GM18517 (cell line): ENCODE measurements around the gene TIGAR.

ENCODE experiments used
- ATAC-seq: cut with Tn5 transposase; IDR thresholded peaks from one replicate; pipeline ENCODE4 v1.9.1; 2021; ENCODE audit warnings: mild to moderate bottlenecking, moderate library complexity; ENCODE audit not compliant: unreplicated experiment

TIGAR gene

DNA sequence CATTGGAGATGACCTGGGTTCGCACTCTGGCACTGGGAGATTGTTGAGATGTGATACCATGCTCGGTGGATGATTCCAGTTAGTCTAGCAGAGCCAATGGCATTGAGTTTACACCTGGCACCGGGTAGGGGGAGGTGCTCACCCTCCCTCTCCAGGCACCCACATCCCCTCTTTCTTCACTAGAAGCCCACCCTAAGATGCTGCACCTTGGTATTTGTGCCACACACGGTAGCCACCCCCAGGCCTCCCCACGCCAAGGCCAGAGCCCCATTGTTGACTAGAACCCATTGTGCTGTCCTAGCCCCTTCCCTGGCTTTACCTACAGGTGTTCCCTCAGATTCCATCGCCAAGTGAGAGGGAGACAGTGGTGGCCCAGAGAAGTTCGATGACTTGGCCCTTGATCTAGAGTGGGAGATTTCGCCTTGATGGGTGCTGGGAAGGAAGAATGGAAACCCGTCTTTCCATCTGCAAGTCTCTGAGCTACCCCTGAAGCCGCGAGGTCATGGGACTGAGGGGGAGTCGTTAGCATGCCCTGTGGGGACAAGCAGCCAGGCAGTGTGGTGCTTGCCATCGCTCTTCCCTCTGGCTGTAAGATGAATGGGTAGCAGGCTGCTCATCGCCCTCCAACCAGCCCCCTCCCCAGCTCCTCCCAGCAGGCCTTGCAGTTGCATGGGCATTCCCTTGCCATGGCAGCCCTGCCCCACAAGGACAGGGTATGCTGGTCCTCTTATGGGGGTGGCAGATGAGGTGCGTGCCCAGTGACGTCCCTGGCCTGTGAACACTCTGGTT lies 38.7 kb upstream of the TIGAR start:
- no peak for ATAC-seq

DNA sequence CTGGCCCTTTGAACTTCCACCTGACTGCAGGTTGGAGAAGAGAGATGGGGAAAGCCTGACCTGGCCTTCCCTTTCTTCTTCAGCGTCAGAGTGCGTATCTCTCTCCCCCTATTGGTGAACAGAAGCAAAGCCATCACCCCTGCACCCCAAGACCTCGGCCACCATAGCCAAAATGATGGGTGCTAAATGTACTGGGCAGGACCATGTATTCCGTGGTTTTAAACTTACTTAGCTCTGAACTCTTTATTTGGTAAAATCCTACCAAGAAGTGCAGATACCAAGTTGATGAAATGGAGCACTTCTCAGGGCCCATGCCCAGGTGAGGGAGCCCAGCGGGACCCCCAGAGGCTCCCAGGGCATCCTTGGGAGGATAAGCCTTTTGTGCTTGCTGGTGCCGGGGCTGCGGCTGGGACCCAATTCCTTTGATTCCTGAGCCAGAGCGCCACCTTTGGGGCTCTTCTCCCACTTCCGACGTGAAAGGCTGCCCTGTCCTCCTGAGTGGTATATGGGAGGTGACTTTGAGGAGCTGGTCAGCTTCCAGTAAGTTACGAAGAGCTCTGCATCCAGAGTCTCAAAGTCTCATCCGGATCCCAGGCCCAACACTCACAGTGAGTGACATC lies 38.0 kb upstream of the TIGAR start:
- ATAC-seq: no peak

DNA sequence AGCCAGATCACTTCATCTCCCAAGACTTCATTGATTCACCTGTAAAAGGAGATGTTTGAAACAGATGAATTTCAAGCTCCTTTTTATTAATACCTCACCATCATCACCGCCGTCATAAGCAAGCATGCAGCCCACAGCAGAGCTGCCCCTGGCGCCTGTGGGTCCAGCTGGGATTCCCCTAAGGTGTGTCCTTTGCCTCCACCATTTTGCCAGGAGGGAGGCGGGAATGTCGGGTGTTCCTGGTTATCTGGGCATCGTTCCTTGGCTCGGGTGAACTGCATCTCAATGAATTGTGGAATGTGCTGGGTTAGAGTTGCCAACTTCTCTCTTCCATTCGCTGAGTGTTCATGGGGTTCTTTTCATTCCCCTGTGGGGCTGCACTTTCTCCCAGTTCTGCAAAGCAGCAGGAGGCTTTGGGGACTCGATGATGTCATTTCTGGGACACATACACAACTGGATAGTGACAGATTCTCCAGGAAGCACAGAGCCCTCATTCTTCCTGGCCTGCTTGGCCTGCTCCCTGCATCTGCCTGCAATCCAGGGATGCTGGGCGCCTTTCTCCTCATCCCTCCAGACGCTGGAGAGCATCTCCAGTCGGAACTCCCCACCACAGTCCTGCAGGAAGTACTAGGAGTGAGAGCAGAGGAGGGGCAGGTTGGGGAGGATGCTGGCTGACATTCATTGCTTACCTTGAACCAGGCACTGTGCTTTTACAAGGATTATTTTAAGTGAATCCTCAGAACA lies 37.3 kb upstream of the TIGAR start:
- no peak for ATAC-seq

DNA sequence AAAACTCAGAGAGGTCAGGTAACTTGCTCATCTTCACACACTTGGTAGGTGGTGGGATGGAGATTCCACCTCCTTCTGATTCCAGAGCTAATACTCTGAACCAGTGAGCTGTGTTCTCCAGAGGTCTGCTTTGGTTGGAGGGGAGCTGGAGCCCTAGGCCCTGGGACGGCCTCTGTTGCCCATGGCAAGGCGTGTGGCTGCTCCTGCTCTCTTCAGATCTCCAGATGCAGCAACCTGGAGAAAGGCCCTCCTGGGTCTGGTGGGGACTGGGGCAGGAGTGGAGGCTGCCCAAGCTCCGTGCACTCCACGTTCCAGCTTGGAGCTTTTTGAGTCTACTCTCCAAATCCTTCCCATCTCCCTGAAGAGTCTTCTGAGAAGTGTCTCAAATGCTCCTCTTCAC lies 36.7 kb upstream of the TIGAR start:
- no peak for ATAC-seq

DNA sequence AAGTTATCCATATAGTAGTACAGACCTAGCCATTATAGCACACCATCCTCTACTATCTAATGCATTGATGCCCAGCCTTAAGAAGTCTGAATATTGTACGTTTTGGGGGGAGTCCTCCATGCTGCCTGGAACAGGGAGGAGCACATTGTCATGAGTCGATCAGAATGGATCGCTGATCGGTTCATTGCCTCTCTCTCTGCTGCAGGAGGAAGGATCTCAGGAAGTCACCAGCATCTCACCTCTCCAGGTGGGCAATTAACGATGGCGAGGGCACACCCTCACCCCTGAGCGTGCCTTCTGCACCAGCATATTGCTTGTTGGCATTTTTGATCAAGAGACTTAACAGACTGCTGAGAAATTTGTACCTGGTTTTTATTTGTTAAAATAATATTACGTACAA lies 35.9 kb upstream of the TIGAR start:
- ATAC-seq: no peak

DNA sequence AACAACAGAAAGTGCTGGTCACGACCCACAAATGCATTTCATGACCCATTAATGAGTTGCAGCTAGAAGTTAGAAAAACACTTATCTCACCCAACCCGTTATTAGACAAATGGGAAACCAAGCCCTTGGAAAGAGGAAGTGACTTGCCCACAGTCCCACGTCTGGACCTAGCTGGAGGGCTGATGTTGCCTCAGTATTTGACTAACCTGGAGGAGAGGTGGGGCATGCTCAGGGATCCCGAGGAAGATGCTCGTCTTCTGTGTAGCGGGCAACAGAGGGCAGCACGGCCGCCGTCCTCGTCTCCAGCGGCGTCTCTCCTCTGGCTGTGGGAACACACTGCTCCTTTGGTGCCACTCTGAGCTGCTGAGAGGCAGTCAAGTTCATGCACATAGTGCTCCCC lies 34.8 kb upstream of the TIGAR start:
- no peak for ATAC-seq

DNA sequence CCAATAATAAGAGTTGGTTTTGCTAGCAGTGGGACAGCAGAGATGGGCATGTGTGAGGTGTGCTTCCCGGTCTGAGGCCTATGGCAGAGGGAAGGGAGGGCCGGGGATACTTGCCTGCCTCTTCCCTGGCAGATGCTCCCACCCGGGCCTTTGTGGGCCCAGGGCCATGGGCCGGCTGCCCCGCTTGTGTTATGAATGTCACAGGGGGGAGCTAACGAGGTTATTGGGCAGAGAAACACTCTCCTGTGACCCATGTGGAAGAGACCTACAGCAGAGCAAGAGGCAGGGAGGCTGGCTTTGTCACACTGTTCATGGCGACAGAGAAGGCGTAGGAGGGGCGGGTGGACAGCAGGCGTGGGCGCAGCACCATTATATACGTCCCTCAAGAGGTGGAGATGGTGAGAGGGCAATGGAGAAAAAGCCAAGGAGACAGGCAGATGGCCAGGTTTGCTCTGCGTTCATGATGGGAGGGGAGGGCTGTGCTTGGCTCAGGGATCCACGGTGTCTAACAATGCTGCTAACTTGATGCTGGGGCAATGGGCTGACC lies 34.2 kb upstream of the TIGAR start:
- ATAC-seq: no peak

DNA sequence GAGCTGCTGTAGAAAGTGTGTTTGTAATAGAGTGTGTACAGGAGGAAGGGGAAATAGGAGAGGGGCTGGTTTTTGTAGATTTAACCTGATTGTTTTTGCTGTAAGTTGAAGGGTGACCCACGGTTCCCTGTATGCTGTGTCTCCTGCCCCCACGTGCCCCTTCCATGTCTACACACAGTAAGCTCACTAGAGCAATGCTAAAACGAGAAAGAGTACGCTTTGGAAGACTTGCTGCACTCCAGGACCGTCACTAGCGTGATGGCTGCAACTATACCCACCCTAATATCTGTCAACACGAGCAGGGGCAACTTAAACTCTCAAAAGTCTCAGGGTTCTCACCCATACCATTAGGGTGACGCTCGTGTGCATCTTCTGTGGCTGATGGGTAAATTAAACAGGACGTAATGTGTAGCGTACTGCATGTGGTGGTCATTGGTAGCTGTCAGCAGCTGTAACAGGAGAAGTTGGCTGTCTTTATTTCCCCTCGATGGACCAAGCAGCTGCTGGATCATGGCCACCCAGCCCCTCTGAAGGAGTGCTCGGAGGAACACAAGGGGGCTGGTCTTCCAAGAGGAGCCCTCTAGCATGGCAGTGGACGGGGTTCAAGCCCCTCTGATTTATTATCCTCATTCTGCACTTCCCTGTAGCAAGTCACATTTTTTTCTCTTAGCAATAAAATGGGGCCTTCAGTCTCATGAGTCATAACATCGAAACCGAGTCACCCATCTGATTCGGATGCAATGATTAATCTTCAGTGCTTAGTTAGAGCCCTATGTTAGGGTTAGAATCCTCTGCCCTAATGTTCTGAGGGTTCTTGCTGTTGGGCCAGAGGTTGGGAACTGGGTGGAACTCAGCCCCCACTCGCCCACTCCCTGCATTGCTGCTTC lies 33.4 kb upstream of the TIGAR start:
- no peak for ATAC-seq

DNA sequence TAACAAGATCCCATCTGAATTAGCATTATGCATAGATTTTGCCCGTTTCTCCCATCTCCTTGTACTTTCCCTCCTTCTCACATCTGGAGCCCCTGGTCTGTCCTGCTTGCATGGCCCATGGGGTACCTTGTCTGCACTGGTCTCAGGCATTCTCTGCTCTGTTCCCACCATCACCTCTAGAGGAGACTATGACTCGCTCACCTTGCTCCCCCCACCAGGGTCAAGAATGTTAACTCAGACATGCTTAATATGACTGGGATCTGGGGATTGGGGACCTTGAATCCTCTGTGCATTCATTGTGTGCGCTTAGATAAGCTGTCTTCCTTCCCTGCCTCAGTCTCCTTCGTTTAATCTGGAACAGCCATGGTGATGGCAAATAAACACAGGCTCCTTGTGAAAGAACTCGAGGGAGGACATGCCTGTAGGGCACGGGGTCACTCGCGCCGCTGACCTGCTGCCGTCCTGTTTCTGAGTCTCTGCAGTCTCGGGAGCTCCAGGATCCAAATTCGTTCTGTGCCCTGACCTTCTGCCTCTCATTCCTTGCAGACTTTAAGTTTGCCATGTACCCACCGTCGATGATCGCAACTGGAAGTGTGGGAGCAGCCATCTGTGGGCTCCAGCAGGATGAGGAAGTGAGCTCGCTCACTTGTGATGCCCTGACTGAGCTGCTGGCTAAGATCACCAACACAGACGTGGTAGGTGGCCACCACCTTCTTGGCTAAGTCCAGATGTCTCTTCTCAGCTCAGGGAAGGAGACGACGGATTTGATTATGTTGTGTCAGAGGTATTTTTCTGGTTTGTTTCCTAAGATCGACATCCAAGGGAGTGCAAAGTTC lies 32.5 kb upstream of the TIGAR start:
- no peak for ATAC-seq

DNA sequence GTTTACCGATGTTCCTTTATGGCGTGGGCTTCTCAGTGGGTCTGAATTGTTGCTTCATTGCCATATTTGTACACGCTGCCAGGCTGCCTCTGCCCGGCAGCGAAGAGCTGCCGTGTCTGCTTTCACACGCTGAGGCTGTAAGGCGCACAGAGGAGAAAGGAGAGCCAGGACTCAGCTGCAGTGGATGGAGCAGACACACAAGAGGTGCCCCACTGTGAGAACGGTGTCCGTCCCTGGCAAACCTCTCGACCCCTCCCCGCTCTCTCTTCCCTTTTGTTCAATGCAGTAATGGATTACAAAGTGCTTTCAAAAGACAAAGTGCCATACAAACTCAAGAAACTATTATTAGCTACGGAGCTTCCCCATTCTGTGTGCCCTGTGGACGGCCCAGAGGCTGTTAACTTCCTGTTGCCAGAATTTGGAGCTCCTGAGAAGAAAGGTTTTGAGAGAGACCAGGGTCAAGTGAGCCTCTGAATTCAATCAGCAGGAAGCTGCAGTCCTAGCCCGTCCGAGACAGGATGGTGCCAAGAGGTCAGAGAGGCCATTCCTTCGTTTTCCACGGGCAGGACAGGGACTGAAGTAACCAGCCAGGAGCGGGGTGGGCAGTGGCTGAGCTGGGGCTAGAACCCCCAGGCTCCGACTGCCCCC lies 31.7 kb upstream of the TIGAR start:
- no peak for ATAC-seq

DNA sequence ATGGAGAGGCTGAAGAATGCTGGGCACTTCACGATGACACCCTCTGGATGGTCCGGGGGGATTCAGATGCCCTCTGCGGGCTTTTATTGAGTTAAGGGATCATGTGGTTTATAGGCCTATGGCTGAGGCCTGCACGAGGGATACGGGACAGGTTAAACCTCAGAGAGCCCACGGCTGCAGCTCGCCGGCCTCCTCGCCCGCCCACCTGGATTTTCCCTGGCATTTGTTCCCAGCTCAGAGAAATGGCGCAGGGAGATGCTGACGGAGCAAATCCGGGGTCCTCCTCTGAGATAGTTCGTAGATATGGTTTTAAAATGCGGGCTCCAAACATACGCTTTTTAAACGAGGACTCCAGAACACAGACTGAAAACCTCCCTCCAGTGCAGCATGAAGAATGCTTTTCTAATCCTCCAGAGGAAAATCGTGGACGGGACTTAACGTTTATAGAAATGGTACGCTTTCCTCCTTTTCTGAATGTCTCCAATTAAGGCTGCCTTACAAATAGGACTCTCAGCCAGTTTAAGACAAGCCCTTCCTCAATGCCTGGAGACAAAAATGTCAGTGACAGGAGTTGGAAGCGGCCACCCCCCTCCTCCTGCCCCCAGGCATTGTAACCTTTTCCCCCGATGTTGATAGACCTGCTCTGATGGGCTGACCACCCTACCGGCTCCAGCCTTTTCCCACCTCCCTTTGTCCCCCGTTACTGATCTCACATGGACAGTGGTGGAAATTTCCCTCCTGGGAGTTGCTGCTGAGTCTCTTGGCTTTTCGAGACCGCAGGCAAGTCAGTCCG lies 30.8 kb upstream of the TIGAR start:
- no peak for ATAC-seq

DNA sequence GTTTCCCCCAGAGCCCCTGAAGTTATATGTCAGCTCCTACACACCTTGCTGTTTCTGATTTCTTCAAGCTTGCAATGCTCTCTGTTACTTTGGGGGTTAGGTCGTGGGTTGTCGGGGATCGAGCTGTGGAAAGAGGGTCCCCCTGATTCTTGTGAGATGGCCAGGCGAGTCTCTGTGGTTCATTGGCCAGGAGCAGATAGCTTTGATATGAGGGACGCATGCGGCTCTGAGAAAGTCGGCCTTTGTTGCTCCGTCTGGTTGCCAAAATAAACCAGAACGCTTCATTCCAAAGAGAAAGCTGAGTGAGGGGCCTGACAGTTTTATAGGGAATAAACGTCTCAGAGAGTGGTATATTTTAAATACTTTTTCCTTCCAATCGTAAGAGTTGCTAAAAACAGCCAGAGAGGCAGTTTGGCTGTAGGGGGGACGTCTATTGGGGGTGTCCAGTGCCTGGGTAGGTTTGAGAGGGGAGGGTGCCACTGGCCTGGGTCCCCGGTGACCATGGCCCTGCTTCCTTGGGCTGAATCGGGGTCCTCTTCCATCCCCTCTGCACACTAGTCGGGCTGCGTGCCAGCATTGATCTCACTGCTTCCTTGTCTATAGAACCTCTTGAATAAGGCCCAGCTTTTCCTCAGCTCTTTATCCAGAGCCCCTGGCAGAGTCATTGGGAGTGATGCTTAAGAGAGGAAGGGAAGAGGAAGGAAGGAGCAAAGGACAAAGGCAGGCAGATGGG lies 28.5 kb upstream of the TIGAR start:
- ATAC-seq: no peak

DNA sequence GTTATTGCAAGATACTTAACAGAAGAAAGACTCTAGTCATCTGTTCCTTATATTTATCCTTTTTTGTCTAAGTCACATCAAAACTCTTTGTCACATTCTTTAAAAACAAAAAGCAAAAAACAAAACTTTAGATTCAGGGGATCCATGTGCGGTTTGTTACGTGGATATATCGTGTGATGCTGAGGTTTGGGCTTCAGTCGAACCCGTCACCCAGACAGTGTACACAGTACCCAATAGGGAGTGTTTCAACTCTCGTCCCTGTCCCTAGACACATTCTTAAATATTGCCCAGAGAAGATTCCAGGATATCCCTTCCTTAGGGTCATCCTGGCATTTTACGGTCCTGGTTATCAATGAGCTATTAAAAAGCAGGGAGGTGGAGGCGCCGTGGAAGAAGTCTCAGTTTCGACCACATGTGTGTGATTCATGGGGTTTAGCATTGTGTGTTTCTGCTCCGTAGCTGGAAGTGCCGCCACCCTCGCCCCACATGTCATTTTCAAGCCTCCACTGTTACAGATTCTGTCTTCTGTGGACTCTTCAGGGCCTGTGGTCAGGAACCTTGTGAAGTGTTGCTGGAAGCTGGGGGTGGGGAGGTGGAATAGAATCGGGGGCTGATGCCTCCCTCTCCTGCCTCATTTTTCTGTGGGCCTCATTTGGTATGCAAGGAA lies 27.6 kb upstream of the TIGAR start:
- ATAC-seq: no peak

DNA sequence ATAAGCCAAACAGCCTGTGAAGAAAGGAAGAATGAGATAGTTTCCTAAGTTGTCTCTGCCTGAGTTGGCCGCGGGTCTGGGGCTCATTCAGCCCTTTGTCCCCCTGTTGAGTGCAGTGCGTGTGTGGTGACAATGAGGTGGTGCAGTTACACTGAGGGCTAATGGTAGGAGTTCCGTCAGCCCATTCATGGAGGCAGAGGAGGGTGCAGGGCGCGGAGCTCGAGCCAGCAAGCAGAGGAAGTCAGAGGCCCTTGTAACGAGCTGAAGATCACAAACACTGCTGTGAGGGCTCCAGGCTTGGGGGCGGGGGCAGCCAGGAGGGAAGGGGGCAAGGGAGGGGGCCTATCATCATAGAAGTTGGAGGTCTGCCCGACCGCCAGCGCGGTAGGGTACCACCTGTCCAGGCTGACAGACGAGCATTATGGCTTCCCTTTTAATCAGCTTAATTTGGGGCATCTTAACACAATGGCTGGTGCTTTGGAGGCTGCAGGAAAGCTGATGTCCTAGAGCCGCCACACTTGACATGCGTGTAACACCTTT lies 27.0 kb upstream of the TIGAR start:
- ATAC-seq: no peak

DNA sequence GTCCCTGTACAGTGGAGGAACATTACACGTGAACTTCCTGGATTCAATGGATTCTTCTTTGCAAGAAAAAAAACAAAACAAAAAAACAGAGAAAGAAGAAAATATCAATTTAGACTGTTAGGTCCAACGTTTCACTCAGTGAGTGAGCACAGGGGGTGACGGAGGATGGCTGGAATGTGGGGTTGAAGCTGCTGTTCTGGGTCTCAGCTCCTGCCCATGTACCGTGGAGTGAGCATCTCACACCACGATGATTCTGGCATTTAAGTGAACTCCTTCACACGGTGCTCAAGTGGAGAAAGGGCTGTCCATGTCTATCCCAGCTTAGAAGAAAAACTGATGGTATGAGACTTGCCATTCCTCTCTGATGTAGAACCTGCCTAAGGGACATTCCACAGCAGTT lies 24.3 kb upstream of the TIGAR start:
- no peak for ATAC-seq

DNA sequence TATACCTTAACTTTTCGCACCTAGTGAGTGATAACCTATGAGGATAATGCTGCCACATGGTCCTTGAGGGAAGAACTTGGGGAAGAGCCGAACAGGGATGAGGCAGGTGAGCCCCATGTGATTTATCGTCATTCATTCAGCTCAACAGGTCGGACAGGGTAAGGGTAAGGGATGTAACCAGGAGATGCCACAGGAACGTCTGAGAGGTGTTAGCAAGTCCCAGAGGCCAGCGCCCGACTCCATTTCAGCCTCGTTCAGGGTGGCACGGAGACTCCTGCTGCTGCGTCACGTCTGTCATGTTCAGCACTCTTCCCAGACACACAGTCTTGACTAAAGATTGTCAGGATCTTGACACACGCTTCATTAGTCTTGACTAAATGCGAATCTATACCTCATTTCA lies 23.4 kb upstream of the TIGAR start:
- ATAC-seq: no peak

DNA sequence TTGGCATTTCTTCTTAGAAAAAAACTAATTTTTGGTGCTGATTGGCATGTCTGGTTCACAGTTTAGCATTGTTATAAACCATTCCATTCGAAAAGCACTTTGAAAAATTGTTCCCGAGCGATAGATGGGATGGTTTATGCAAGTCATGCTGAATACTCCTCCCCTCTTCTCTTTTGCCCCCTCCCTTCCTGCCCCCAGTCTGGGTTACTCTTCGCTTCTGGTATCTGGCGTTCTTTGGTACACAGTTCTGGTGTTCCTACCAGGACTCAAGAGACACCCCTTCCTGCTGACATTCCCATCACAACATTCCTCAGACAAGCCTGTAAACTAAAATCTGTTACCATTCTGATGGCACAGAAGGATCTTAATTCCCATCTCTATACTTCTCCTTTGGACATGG lies 20.1 kb upstream of the TIGAR start:
- no peak for ATAC-seq
